GM21825 (cell line): Measurements from ENCODE around the gene PREB.

Source experiments
- ATAC-seq: cut with Tn5 transposase; IDR thresholded peaks from one replicate; pipeline ENCODE4 v1.9.1; 2021; ENCODE audit warnings: mild to moderate bottlenecking, moderate library complexity; ENCODE audit not compliant: unreplicated experiment

Gene PREB

GRCh38 chr2:27152796-27153464 lies 18.5 kb upstream of the PREB start:
- no peak for ATAC-seq

- ATAC-seq, result no peak
Measured at GRCh38 chr2:27152102-27152795, 17.8 kb upstream of the PREB start.

GRCh38 chr2:27150639-27151230 lies 16.3 kb upstream of the PREB start:
- ATAC-seq, result no peak

GRCh38 chr2:27149570-27150405 lies 15.4 kb upstream of the PREB start:
- no peak for ATAC-seq

GRCh38 chr2:27148801-27149439 lies 14.5 kb upstream of the PREB start, which contains the start of gene TCF23:
Gene TCF23 (plus strand): TSS chr2:27149004. CDS start chr2:27149134, 130 bp downstream.
- no peak for ATAC-seq

GRCh38 chr2:27147935-27148334 lies 13.5 kb upstream of the PREB start:
- no peak for ATAC-seq

GRCh38 chr2:27145682-27146081 lies 11.2 kb upstream of the PREB start:
- ATAC-seq, result no peak

GRCh38 chr2:27143285-27143684 lies 8.8 kb upstream of the PREB start:
- ATAC-seq, result no peak

- ATAC-seq, result no peak
Measured at GRCh38 chr2:27139310-27139709, 4.9 kb upstream of the PREB start, which contains the start of gene PRR30. Gene PRR30 (minus strand): TSS chr2:27139410. CDS start chr2:27138329, 1,081 bp downstream.

- no peak for ATAC-seq
Measured at GRCh38 chr2:27138111-27138510, 3.7 kb upstream of the PREB start.

- no peak for ATAC-seq
Measured at GRCh38 chr2:27137322-27137935, 3.0 kb upstream of the PREB start.

GRCh38 chr2:27136751-27137150 lies 2.3 kb upstream of the PREB start:
- ATAC-seq, result no peak

- ATAC-seq, result no peak
Measured at GRCh38 chr2:27135478-27135955, 1.1 kb upstream of the PREB start.

GRCh38 chr2:27134781-27135477 lies 493 bp upstream of the PREB start:
- no peak for ATAC-seq

- no peak for ATAC-seq
Measured at GRCh38 chr2:27133195-27133875, 1.1 kb downstream of the PREB start.

- ATAC-seq, result no peak
Measured at GRCh38 chr2:27131429-27131828, 3.0 kb downstream of the PREB start.

- no peak for ATAC-seq
Measured at GRCh38 chr2:27130396-27130795, 4.0 kb downstream of the PREB start.

- ATAC-seq, result no peak
Measured at GRCh38 chr2:27128668-27129571, 5.5 kb downstream of the PREB start.
